Endothelial cell of umbilical vein (primary cell): ENCODE data around the gene RNF150. TPM values are rescaled to one million over a fixed set of nuclear protein-coding genes. Genes with fewer than 3 reads are reported as not detected.

ENCODE experiments used
- BruUV-seq: library from RNA; stranded (reverse); fragments of 400-500 nt; replicated peaks from 2 replicates; lab custom pipeline; 2021; lab: Mats Ljungman, UMichigan
- CTCF ChIA-PET: fragments of 300-600, 350-600 bp; sonication (Branson Sonifier 250); formaldehyde crosslinking; loops from one replicate; lab custom pipeline; 2021; ENCODE audit warnings: antibody characterized with exemption, inconsistent platforms; lab: Charles Lee
- POLR2A ChIA-PET: fragments of 300-600, 350-600 bp; sonication (Branson Sonifier 250); formaldehyde crosslinking; loops from one replicate; lab custom pipeline; 2021; ENCODE audit warnings: antibody characterized with exemption, inconsistent platforms; lab: Charles Lee
- DNase-seq: peaks from one replicate; pipeline ENCODE4 v3.0.0-alpha.2; 2011; ENCODE audit warnings: low read depth, low spot score
- FAIRE-seq: peaks from 2 replicates; lab custom pipeline; 2011; peaks lifted over from hg19 to GRCh38; lab: Jason Lieb, UNC
- H2AFZ ChIP-seq: 2 replicates; pipeline ENCODE4 v1.6.0; 2012; ENCODE audit warnings: low read depth, low read length, control low read depth, inconsistent platforms
- H3K27ac ChIP-seq: 2 replicates; pipeline ENCODE4 v1.5.1; 2011; ENCODE audit warnings: low read depth, mild to moderate bottlenecking, control low read depth, low read length, moderate library complexity; ENCODE audit not compliant: insufficient read depth
- H3K27me3 ChIP-seq, 2 experiments: 2 replicates each; pipeline versions ENCODE4 v1.6.0 to v1.6.1; 2011; ENCODE audit warnings: low read length in 2 of 2, mixed read lengths in 1 of 2; ENCODE audit not compliant: control insufficient read depth in 2 of 2, insufficient read depth in 2 of 2
- H3K36me3 ChIP-seq, 2 experiments: 2 replicates in 1 of 2; 3 replicates in 1 of 2; pipeline ENCODE4 v1.5.1; 2011; ENCODE audit warnings: low read length in 2 of 2, mild to moderate bottlenecking in 1 of 2, moderate library complexity in 1 of 2; ENCODE audit not compliant: control insufficient read depth in 2 of 2, insufficient read depth in 2 of 2; ENCODE audit errors: extremely low read depth in 1 of 2
- H3K4me1 ChIP-seq: 3 replicates; pipeline ENCODE4 v1.5.1; 2011; ENCODE audit warnings: mild to moderate bottlenecking, low read length; ENCODE audit not compliant: control insufficient read depth, insufficient read depth; ENCODE audit errors: extremely low read depth
- H3K4me2 ChIP-seq: 2 replicates; pipeline ENCODE4 v1.6.1; 2011; ENCODE audit warnings: low read length, control low read depth, mixed read lengths; ENCODE audit not compliant: insufficient read depth
- H3K4me3 ChIP-seq, 3 experiments: fragments of 200-600 bp in 1 of 3; sonication (generic), shearing (Covaris generic) in 1 of 3; replicated peaks in 1 of 3; 2 replicates each; pipeline ENCODE4 v1.5.1; 2011 to 2016; ENCODE audit warnings: control low read depth in 3 of 3, low read length in 3 of 3, mild to moderate bottlenecking in 2 of 3, inconsistent platforms in 1 of 3, low read depth in 1 of 3, moderate library complexity in 1 of 3; ENCODE audit not compliant: insufficient read depth in 1 of 3
- H3K79me2 ChIP-seq: 2 replicates; pipeline ENCODE4 v1.6.0; 2012; ENCODE audit warnings: low read length, inconsistent platforms; ENCODE audit not compliant: control insufficient read depth, insufficient read depth
- H3K9ac ChIP-seq: replicated peaks from 2 replicates; pipeline ENCODE3; 2011; ENCODE audit warnings: low read length, control low read depth; ENCODE audit not compliant: insufficient read depth; ENCODE audit errors: extremely low read depth
- H3K9me1 ChIP-seq: replicated peaks from 3 replicates; pipeline ENCODE4 v1.6.0; 2011; ENCODE audit warnings: mild to moderate bottlenecking, low read length; ENCODE audit not compliant: control insufficient read depth, insufficient read depth; ENCODE audit errors: extremely low read depth
- H3K9me3 ChIP-seq: replicated peaks from 2 replicates; pipeline ENCODE4 v1.5.1; 2012; ENCODE audit warnings: low read length, inconsistent platforms; ENCODE audit not compliant: control insufficient read depth, insufficient read depth
- H4K20me1 ChIP-seq: replicated peaks from 2 replicates; pipeline ENCODE3; 2011; ENCODE audit warnings: mild to moderate bottlenecking, low read length; ENCODE audit not compliant: control insufficient read depth, insufficient read depth; ENCODE audit errors: extremely low read depth
- CTCF ChIP-seq, 2 donors: IDR thresholded peaks; 1 replicate in 1 of 2; 2 replicates in 1 of 2; pipeline ENCODE4 v1.5.1; 2011; ENCODE audit warnings: low read length in 2 of 2, mild to moderate bottlenecking in 2 of 2, moderate library complexity in 2 of 2, control low read depth in 1 of 2, inconsistent platforms in 1 of 2, low read depth in 1 of 2; ENCODE audit not compliant: insufficient read depth in 1 of 2; ENCODE audit errors: extremely low read depth in 1 of 2
- EZH2 ChIP-seq: IDR thresholded peaks from 2 replicates; pipeline ENCODE4 v1.6.1; 2012; ENCODE audit warnings: borderline replicate concordance, low read depth, mild to moderate bottlenecking, moderate library complexity, low read length, inconsistent platforms; ENCODE audit not compliant: severe bottlenecking
- FOS ChIP-seq: IDR thresholded peaks from 2 replicates; pipeline ENCODE4 v1.6.1; 2011; ENCODE audit warnings: mild to moderate bottlenecking, low read length, moderate library complexity, borderline replicate concordance; ENCODE audit not compliant: insufficient read depth
- GATA2 ChIP-seq: IDR thresholded peaks from 2 replicates; pipeline ENCODE4 v1.7.0; 2011; ENCODE audit warnings: low read depth, mild to moderate bottlenecking, moderate library complexity, mixed read lengths, low read length; ENCODE audit not compliant: insufficient read length, insufficient read depth
- MAX ChIP-seq: IDR thresholded peaks from 2 replicates; pipeline ENCODE4 v1.6.1; 2011; ENCODE audit not compliant: insufficient read depth, insufficient read length
- MYC ChIP-seq: IDR thresholded peaks from one replicate; pipeline ENCODE4 v1.6.1; 2011; ENCODE audit warnings: mild to moderate bottlenecking, low read depth, low read length
- dilution Hi-C: fragments of 300-500 bp; cut with MboI; formaldehyde crosslinking; loops from one replicate; pipeline ENCODE4 v1.15.0; 2019; ENCODE audit warnings: low sequenced_read_pairs; ENCODE audit not compliant: extremely low pct_ligation_motif_present
- intact Hi-C: fragments of 100-400 bp; cut with micrococcal nuclease; formaldehyde crosslinking; loops from one replicate; pipeline ENCODE4 v1.10.0; 2022
- polyA plus RNA-seq, 4 experiments: library from polyadenylated mRNA; depleted of rRNA in 3 of 4; stranded (reverse) in 3 of 4; unstranded in 1 of 4; fragments of >200 nt; gene quantifications; 2 replicates each; pipeline versions ENCODE4 v1.2.1 to v1.2.3, GENCODE V29; 2011 to 2012; ENCODE audit warnings: missing spikeins in 1 of 4
- total RNA-seq: library from RNA; stranded (reverse); gene quantifications from 2 replicates; pipeline ENCODE4 v1.2.3, GENCODE V29; 2021

The RNF150 gene
- total and polyA plus RNA-seq, 2 donors (not counting 3 experiments of a cell fraction or from before 2014, with no cell fraction given), result 0.33 to 0.35 TPM

GRCh38 chr4:141180991-141181761, 47.9 kb upstream of the RNF150 start:
- POLR2A ChIA-PET, result no interaction called here
- BruUV-seq, result no TSS peak

More at GRCh38 chr4:141180991-141181761, 47.9 kb upstream of the RNF150 start:
- Histone ChIP-seq H3K4me3 (no peak overlapping the region), H3K4me1 (no peaks in the 10 kb centered on the region), H3K27ac (no peak overlapping the region), H3K9me1 (no peaks in the 10 kb centered on the region), H4K20me1 (no peaks in the 10 kb centered on the region), H2AFZ (no peak overlapping the region), H3K9ac (no peak overlapping the region), H3K36me3 (no peaks in the 10 kb centered on the region), H3K4me2 (no peak overlapping the region), H3K9me3 (no peaks in the 10 kb centered on the region), H3K27me3 (no peaks in the 10 kb centered on the region), H3K79me2 (no peaks in the 10 kb centered on the region)
- dilution Hi-C loops, result no loop called here
- no peak for FAIRE-seq
- TF ChIP-seq FOS (no peak), MAX (no peak), CTCF (IDR thresholded peaks at IDR 0.05; ENCODE audit: extremely low read depth in 1 of 2, insufficient read depth in 1 of 2, low read depth in 1 of 2, low read length in 2 of 2) (no peak), GATA2 (no peak), MYC (no peak), EZH2 (no peak)
- intact Hi-C loops, result no loop called here
- DNase-seq, result no peak
- CTCF ChIA-PET, result no interaction called here
